Activated CD4-positive, alpha-beta T cell treated with anti-CD3 and anti-CD28 coated beads, Interleukin-2, amount 50 U/mL, for 48 hours (primary cell): ENCODE measurements around the gene EEF1AKMT3.

Experiments used
- DNase-seq, 2 experiments: peaks; one replicate each; pipeline ENCODE4 v3.0.0-alpha.2; 2020

Gene EEF1AKMT3

DNA sequence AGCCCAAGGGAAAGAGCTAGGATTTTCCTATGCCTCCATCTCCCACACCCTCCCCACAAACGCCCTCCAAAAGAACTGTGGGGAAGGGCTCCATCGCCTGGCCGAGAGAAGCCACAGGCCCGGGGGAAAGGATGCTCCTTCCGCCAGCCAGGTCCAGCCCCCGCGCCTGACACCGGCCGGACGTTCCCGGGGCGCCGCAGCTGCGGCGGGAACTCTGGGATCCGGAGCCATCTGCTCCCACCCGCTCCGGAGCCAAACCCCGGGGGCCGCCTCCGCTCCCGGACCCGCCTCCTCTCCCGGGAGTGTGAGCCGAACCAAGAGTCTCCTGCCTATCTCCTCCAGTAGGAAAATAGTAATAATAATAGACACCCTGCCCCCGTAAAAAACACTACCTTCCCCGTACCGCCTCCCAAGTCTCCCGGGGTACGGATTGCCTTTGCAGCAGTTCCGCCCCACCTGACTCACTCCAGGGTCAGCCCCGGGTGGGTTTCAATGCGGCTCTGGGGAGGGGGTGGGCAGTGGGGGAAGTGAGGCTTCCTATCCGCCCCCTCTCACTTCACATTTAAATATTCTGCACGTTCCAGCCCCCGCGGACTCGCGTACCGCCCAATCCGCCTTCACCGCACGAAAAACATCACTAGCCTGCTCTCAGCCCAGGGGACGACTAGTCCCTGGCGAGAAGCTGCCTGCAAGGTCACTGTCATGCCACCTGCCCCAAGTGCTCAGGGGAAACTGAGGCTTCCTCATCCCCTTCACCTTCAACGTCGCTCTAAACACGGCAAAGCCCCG is 36.3 kb upstream of the EEF1AKMT3 start:
- no peak for DNase-seq

DNA sequence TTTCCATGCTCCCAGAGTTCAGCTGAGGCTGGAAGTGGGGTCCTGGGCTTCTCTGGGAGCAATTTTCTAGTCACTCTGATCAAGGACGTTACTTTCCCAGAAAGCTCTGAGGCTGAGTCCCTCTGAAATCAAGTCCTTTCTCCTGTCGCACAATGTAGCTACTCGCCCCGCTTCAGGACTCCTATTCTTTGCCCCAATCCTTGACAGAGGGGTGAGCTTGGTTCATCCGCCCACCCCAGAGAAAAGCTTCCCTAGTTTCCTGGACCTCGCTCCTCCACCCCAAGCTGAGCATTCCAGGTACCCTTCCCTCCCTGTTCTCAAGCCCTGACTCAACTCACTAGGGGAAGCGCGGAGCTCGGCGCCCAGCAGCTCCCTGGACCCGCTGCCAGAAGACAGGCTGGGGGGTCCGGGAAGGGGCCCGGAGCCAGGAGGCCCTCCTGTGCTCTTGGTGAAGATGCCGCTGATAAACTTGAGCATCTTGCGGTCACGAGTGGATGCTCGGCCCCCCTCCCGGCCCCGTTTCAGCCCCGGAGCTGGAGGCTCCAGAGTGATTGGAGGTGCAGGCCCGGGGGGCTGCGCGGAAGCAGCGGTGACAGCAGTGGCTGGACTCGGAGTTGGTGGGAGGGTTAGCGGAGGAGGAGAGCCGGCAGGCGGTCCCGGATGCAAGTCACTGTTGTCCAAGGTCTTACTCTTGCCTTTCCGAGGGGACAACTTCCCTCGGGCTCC is 35.5 kb upstream of the EEF1AKMT3 start:
- no peak for DNase-seq

DNA sequence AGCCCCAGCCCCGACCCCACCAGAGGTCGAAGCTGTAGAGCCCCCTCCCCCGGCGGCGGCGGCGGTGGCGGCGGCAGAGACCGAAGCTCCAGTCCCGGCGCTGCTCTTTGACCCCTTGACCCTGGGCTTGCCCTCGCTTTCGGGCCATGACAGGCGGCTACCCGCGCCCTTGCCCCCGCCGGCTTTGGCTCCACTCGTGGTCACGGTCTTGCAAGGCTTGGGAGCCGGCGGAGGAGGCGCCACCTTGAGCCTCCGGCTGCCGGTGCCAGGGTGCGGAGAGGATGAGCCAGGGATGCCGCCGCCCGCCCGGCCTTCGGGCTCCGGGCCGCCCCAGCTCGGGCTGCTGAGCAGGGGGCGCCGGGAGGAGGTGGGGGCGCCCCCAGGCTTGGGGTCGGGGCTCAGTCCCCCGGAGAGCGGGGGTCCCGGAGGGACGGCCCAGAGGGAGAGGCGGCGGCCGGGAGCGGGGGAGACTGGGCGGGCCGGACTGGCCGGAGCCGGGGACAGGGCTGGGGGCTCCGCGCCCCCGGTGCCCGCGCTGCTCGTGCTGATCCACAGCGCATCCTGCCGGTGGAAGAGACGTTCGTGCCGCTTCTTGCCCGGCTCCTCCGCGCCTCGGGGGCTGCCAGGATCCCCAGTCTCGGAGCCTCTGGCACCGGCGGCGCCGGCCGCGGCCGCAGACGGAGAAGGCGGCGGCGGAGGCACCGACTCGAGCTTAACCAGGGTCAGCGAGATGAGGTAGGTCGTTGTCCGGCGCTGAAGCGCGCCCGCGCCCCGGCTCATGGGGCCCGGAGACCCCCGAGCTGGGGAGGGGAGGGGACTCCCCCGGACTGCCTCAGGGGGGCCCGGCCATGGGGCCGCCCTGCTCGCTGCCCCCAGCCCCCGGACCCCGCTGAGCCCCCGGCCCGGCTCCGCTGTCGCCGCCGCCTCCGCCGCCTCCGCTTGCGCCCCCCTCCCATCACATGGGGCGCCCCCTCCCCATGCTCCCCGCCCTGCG is 34.6 kb upstream of the EEF1AKMT3 start:
- no peak for DNase-seq

DNA sequence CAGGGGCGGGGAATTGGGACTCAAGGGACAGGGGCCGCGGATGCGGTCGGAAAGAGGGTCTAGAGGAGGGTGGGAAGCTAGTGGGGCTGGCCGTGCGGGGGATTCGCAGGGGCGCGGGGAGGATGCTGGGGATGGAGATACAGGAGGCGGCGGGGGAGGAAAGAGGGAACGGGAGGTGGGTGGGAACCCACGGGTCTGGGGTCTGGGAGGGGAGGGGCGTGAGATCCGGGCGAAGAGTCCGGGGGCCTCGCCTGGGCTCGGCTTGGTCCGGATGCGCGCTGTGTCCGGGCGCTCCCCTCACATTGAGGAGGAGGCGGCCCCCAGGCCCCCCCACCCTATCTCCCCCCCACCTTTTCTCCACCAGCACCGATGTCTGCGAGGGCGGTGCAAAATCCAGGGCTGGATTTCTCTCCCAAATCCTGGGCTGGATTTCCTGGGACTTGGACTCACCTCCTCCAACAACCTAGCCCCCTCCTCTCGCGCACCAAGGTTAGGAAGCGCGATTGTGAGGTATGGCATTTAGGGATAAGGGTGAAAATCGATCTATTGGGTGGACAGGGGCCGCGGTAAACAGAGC is 33.7 kb upstream of the EEF1AKMT3 start, which contains the start of gene AGAP2:
Gene AGAP2, minus strand, starts transcription at position 82 of the 577 bp plus-strand sequence. CDS start 496 bp downstream, outside the sequence.
- DNase-seq, result no peak

GRCh38 chr12:57739387-57739786 is 33.0 kb upstream of the EEF1AKMT3 start:
- no peak for DNase-seq

GRCh38 chr12:57739914-57740538 is 32.4 kb upstream of the EEF1AKMT3 start:
- no peak for DNase-seq

GRCh38 chr12:57740656-57741412 is 31.6 kb upstream of the EEF1AKMT3 start:
- peak; percentile 71 to 80 for DNase-seq

DNA sequence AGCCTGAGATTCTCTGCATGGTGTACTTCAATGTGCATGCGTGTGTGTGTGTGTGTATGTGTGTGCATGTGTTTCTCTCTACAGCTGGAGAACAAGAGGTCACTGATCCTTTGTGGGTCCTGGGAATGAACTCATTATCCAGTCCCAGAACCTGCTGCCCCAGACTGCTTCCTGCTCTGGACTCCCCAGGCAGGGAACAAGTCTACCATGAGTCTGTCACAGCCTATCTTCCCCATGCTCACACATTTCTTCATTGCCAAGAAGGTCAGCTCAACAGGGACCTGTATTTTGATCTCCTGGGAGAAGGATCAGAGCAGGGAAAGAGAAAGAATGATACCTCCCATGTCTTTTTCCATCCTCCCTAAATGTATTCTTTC is 31.0 kb upstream of the EEF1AKMT3 start:
- DNase-seq, result no peak

DNA sequence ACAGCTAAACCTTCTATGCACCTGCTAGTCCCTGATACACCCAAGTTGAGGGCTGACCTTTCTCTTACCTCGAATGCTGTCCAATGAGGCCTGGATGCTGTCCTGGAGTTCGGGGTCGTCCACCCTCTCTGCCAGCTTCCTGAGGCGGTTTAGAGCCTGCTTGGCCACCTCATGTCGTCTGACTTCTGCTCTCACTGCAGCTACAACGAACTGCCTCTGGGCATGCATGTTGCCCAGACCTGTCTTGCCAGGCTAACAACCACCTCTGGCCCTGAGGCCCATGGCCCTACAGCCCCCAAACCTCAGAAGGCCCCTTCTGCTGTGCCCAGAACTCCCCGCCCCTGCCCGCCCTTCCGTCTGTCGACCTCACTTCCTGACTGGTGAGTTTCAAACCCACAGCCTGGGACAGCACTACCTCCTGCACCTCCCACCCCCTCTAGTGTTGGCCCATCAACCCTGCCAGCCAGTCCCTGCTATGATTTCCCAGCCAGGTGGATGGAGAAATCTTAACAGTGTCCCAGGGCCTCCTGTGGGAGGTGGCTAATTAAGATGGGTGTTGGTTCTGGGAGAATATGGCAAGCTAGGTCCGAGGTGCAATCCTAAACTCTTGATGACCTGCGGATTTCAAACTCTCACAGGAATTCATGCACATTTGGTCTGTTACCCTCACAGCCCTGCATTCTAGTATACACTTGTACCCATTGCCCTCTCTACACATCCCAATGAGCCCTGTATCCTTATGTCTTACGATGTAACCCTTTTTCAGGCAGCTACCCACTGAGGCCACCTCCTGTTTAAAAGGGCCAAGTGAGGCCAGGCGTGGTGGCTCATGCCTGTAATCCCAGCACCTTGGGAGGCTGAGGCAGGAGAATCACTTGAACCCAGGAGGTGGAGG is 30.3 kb upstream of the EEF1AKMT3 start:
- DNase-seq, result peak; percentile 81 to 83

DNA sequence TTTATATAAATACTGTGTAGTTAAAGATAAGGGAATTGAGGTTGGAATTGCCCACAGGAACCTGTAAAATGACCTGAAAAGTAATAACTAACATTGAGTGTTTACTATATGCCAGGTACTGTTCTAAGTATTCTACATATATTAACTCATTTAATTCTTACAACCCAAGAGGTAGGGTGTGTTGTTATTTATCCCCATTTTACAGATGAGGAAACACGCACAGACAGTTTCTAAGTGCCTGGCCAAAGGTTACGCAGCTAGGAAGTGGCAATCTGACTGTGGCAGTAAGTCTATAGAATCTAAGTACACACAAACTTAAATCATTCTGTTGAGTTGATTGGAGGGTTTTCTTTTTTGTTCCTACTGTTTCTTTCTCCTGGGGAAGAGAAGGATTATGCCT is 28.6 kb upstream of the EEF1AKMT3 start:
- DNase-seq, result no peak

GRCh38 chr12:57744194-57744776 is 28.1 kb upstream of the EEF1AKMT3 start:
- peak; percentile 80 to 82 for DNase-seq

- DNase-seq, result peak; percentile 95 to 96
These were observed 27.5 kb upstream of the EEF1AKMT3 start, which contains the start of gene TSPAN31 for GRCh38 chr12:57744777-57745484. TSS of gene TSPAN31 (plus strand) at chr12:57745039. CDS start at chr12:57745155, 116 bp downstream.

- DNase-seq, result peak in 1 of 2 experiments; percentile 25
These were observed 26.9 kb upstream of the EEF1AKMT3 start for GRCh38 chr12:57745485-57745881.

- no peak for DNase-seq
These were observed 26.4 kb upstream of the EEF1AKMT3 start for GRCh38 chr12:57746025-57746424.

GRCh38 chr12:57749061-57749460 is 23.4 kb upstream of the EEF1AKMT3 start:
- DNase-seq, result no peak

- DNase-seq, result no peak
These were observed 21.6 kb upstream of the EEF1AKMT3 start for GRCh38 chr12:57750561-57751431.

- no peak for DNase-seq
These were observed 21.0 kb upstream of the EEF1AKMT3 start for GRCh38 chr12:57751432-57751787.
